ENCODE data around the gene PPP1R3G. TPM values are rescaled to one million over a fixed set of nuclear protein-coding genes. Genes with fewer than 3 reads are reported as not detected.

The PPP1R3G gene
- total and polyA plus RNA-seq, 2 of the 4 experiments (the other 2 are of a cell fraction): 0.10 to 0.18 TPM

DNA sequence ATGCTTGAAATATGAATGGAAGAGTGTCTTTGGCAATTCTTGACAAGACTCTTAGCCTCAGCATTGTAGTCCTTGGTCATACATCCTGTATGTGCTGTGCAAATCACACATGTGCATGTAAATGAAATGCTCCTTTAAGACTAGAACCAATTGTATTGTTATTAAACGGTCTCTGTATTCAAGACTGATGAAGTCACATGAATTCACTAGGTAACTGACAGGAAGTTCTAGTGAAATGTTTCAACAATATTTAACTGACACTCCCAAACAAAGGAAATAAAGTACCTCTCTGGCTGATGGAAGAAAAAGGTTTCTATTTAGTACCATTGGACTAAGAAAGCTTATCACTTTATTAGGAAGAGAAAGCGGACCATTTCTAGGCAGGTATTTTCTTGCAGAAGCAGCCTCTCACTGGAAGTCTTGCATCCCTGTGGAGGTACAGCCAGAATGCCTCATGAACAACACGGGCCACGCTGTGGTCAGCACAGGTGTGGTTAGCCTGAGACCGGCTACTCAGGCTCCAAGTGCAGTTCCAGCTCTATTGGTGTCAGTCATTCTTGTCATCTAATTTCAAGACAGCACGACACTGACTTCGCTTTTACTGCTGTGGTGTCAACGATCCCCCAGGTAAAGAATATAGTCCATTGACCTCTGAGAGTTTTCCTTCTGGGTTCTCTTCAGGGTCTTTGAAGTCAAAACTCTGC, 17.3 kb downstream of the PPP1R3G start:
- BruUV-seq (replicated peaks): no TSS peak
- CTCF ChIA-PET: no interaction called here
- 100% methylated on average over 3 of the region's 8 CpGs; no CpG with 5 or more reads in 1 of the 2 experiments for WGBS, 2 experiments (ENCODE audit: extremely low coverage in 2 of 2, insufficient read length in 1 of 2)

More for the DNA sequence above, 17.3 kb downstream of the PPP1R3G start:
- ATAC-seq (ENCODE audit: low read depth): no peak
- intact Hi-C loops (cut with micrococcal nuclease) (no loop called here), in situ Hi-C loops (cut with MboI; ENCODE audit: low sequenced_read_pairs) (no loop called here), dilution Hi-C loops (cut with HindIII; ENCODE audit: low sequenced_read_pairs, unreplicated experiment) (no loop called here)
- TF ChIP-seq, protein P1, sequence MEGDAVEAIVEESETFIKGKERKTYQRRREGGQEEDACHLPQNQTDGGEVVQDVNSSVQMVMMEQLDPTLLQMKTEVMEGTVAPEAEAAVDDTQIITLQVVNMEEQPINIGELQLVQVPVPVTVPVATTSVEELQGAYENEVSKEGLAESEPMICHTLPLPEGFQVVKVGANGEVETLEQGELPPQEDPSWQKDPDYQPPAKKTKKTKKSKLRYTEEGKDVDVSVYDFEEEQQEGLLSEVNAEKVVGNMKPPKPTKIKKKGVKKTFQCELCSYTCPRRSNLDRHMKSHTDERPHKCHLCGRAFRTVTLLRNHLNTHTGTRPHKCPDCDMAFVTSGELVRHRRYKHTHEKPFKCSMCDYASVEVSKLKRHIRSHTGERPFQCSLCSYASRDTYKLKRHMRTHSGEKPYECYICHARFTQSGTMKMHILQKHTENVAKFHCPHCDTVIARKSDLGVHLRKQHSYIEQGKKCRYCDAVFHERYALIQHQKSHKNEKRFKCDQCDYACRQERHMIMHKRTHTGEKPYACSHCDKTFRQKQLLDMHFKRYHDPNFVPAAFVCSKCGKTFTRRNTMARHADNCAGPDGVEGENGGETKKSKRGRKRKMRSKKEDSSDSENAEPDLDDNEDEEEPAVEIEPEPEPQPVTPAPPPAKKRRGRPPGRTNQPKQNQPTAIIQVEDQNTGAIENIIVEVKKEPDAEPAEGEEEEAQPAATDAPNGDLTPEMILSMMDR (conservative IDR thresholded peaks at IDR 0.05; ENCODE audit: low read depth, low read length): no peak
- no peak for TF ChIP-seq RCOR1 (IDR thresholded peaks at IDR 0.05; ENCODE audit: insufficient replicate concordance, low read length)
- TF ChIP-seq CHD1 (IDR thresholded peaks at IDR 0.05; ENCODE audit: low read depth, low read length): no peak
- no peak overlapping the region for H3K4ac ChIP-seq (ENCODE audit: low read depth, low read length)
- H2AK9ac ChIP-seq (replicated peaks; ENCODE audit: low read depth, low read length, poor library complexity): no peak overlapping the region
- peaks cover 17% of the 10 kb centered on the region for H3K27me3 ChIP-seq (ENCODE audit: control insufficient read depth, insufficient read depth, low read length)
- H3K56ac ChIP-seq (ENCODE audit: extremely low read depth, insufficient read depth, low read length): no peak overlapping the region
- no peak overlapping the region for H2BK15ac ChIP-seq (ENCODE audit: low read depth, low read length)
- H3K4me2 ChIP-seq (ENCODE audit: low read depth, low read length): no peak overlapping the region
- H3K9me1 ChIP-seq (ENCODE audit: insufficient read depth, low read length): no peaks in the 10 kb centered on the region
- no peak overlapping the region for H3K18ac ChIP-seq (ENCODE audit: low read depth, low read length)
- no peak overlapping the region for H3K27ac ChIP-seq (ENCODE audit: insufficient read depth, low read length)
- H2AK5ac ChIP-seq (ENCODE audit: low read depth, low read length): no peak overlapping the region
- no peak overlapping the region for H3K9ac ChIP-seq (ENCODE audit: low read depth, low read length)
- H3K4me1 ChIP-seq (ENCODE audit: control insufficient read depth, insufficient read depth, low read length): no peaks in the 10 kb centered on the region
- H4K5ac ChIP-seq (ENCODE audit: low read depth, low read length): no peak overlapping the region
- no peak overlapping the region for H4K91ac ChIP-seq (ENCODE audit: insufficient read depth, low read depth, low read length)
- H2BK20ac ChIP-seq (ENCODE audit: low read depth, low read length): no peak overlapping the region
- H3K4me3 ChIP-seq (ENCODE audit: insufficient read depth, low read depth, low read length): no peak overlapping the region
- H3K79me1 ChIP-seq (ENCODE audit: low read depth in 1 of 2, low read length in 2 of 2): no peaks in the 10 kb centered on the region
- H2AFZ ChIP-seq (replicated peaks; ENCODE audit: low read length, poor library complexity): no peak overlapping the region
- no peak for DNase-seq
- no peaks in the 10 kb centered on the region for H3K9me3 ChIP-seq (ENCODE audit: control insufficient read depth, insufficient read depth, low read length)
- no peaks in the 10 kb centered on the region for H3K36me3 ChIP-seq (ENCODE audit: control insufficient read depth, insufficient read depth, low read length)
- no peak overlapping the region for H3K14ac ChIP-seq (replicated peaks; ENCODE audit: low read depth, low read length)
- no peak overlapping the region for H2BK5ac ChIP-seq (ENCODE audit: low read depth, low read length, poor library complexity, severe bottlenecking)
- no peak overlapping the region for H2BK120ac ChIP-seq (ENCODE audit: low read depth, low read length)
- POLR2A ChIA-PET (ENCODE audit: unreplicated experiment): no interaction called here
- no peak overlapping the region for H4K8ac ChIP-seq (ENCODE audit: low read depth in 2 of 2, low read length in 2 of 2)
- 0 out of 2 replicates have a peak, but pooled peaks cover 7% of the 10 kb centered on the region for H4K20me1 ChIP-seq (ENCODE audit: insufficient read depth, low read length)
- H3K23ac ChIP-seq (ENCODE audit: low read depth, low read length): no peak overlapping the region

All from IMR-90 (cell line).